Liver (tissue), 9 donors: ENCODE data around the gene UFD1. TPM values are rescaled to one million over a fixed set of nuclear protein-coding genes. Genes with fewer than 3 reads are reported as not detected.
A peak's percentile ranks its signal among the peaks of the same experiment; 100 is the strongest.

ENCODE experiments used
- DNase-seq: peaks from one replicate; pipeline ENCODE4 v3.0.0-alpha.2; 2017; ENCODE audit warnings: low spot score
- H3K27ac ChIP-seq, 2 donors: one replicate each; pipeline ENCODE4 v1.7.0; 2013; ENCODE audit warnings: inconsistent platforms in 2 of 2, low read length in 2 of 2, control low read depth in 1 of 2, low read depth in 1 of 2, mild to moderate bottlenecking in 1 of 2
- H3K27me3 ChIP-seq, 4 donors: one replicate each; pipeline versions ENCODE4 v1.6.1 to v1.7.0; 2013; ENCODE audit warnings: low read length in 3 of 4, inconsistent platforms in 1 of 4, mild to moderate bottlenecking in 1 of 4, moderate library complexity in 1 of 4; ENCODE audit not compliant: control insufficient read depth in 4 of 4, insufficient read depth in 4 of 4
- H3K36me3 ChIP-seq, 4 donors: one replicate each; pipeline versions ENCODE4 v1.6.1 to v1.7.0; 2013; ENCODE audit warnings: low read length in 3 of 4, mild to moderate bottlenecking in 3 of 4, low read depth in 1 of 4, moderate library complexity in 1 of 4; ENCODE audit not compliant: control insufficient read depth in 4 of 4, insufficient read depth in 3 of 4
- H3K4me1 ChIP-seq, 4 donors: one replicate each; pipeline versions ENCODE4 v1.6.1 to v1.7.0; 2013; ENCODE audit warnings: low read length in 3 of 4, mild to moderate bottlenecking in 3 of 4, moderate library complexity in 1 of 4; ENCODE audit not compliant: control insufficient read depth in 4 of 4, insufficient read depth in 4 of 4
- H3K4me3 ChIP-seq, 3 donors: one replicate each; pipeline versions ENCODE4 v1.6.1 to v1.7.0; 2013; ENCODE audit warnings: low read length in 3 of 3, control low read depth in 1 of 3, low read depth in 1 of 3, mild to moderate bottlenecking in 1 of 3
- H3K9ac ChIP-seq, 2 donors: one replicate each; pipeline ENCODE4 v1.7.0; 2013; ENCODE audit warnings: low read length in 2 of 2, mild to moderate bottlenecking in 2 of 2, moderate library complexity in 2 of 2, control low read depth in 1 of 2, low read depth in 1 of 2
- H3K9me3 ChIP-seq, 4 donors: one replicate each; pipeline versions ENCODE4 v1.6.1 to v1.7.0; 2013; ENCODE audit warnings: low read length in 3 of 4; ENCODE audit not compliant: control insufficient read depth in 4 of 4
- GABPA ChIP-seq, 2 donors: IDR thresholded peaks in 1 of 2; conservative IDR thresholded peaks in 1 of 2; 2 replicates each; pipeline ENCODE4 v1.6.1; 2016; ENCODE audit warnings: antibody characterized with exemption in 2 of 2, mild to moderate bottlenecking in 1 of 2, moderate library complexity in 1 of 2
- JUND ChIP-seq, 2 donors: IDR thresholded peaks; 2 replicates each; pipeline ENCODE4 v1.6.1; 2016; ENCODE audit warnings: antibody characterized with exemption in 2 of 2
- RAD21 ChIP-seq, 2 donors: IDR thresholded peaks; 2 replicates each; pipeline ENCODE4 v1.6.1; 2016; ENCODE audit warnings: antibody characterized with exemption in 2 of 2, mild to moderate bottlenecking in 2 of 2
- REST ChIP-seq: IDR thresholded peaks from 2 replicates; pipeline ENCODE4 v1.6.1; 2016; ENCODE audit warnings: antibody characterized with exemption, mild to moderate bottlenecking
- SP1 ChIP-seq: IDR thresholded peaks from 2 replicates; pipeline ENCODE4 v1.6.1; 2018; ENCODE audit warnings: antibody characterized with exemption, mild to moderate bottlenecking
- YY1 ChIP-seq: IDR thresholded peaks from 2 replicates; pipeline ENCODE4 v1.6.1; 2016; ENCODE audit warnings: antibody characterized with exemption, mild to moderate bottlenecking
- ZBTB33 ChIP-seq: IDR thresholded peaks from 2 replicates; pipeline ENCODE4 v1.6.1; 2016; ENCODE audit warnings: antibody characterized with exemption
- WGBS: extraction: QIAGEN DNeasy Blood & Tissue Kit; methylation state at CpG from one replicate; pipeline ENCODE4 v1.1.7; 2013; 5-methylcytosine and 5-hydroxymethylcytosine counted together
- polyA plus RNA-seq, 2 donors: library from polyadenylated mRNA; stranded (reverse) in 1 of 2; unstranded in 1 of 2; fragments of 200-250 nt in 1 of 2; fragments of >200 nt in 1 of 2; fragmentation: Nextera tagmentation in 1 of 2; extraction: Ambion mirVana in 1 of 2; gene quantifications; one replicate each; pipeline versions ENCODE4 v1.2.1 to v1.2.3, GENCODE V29; 2013 to 2015
- total RNA-seq, 2 donors: library from RNA; depleted of rRNA; stranded (reverse); fragments of >200 nt; gene quantifications; one replicate each; pipeline ENCODE4 v1.2.3, GENCODE V29; 2014
- TF ChIP-seq, protein P1 (sequence below): IDR thresholded peaks from 2 replicates; pipeline ENCODE4 v1.6.1; 2016; ENCODE audit warnings: antibody characterized with exemption
- TF ChIP-seq, protein P2 (sequence below): IDR thresholded peaks from 2 replicates; pipeline ENCODE4 v1.6.1; 2016; ENCODE audit warnings: antibody characterized with exemption
- donor health status: healthy.
- donor health status: healthy.
- donor health status: healthy.
- donor health status: healthy.
- donor health status: healthy.

UFD1 gene
- total and polyA plus RNA-seq, 4 donors: 28.2 to 64.2 (median 54.6) TPM

- no peaks in the 10 kb centered on the region for H3K27me3 ChIP-seq
- under 1% methylated on average over 31 of the region's 31 CpGs for WGBS
- peak overlapping the region; percentile 89 to 92 for H3K9ac ChIP-seq
- H3K9me3 ChIP-seq: no peaks in the 10 kb centered on the region
- H3K4me3 ChIP-seq: peak overlapping the region; percentile 89 to 98 (median 98)
- TF ChIP-seq, protein P1, sequence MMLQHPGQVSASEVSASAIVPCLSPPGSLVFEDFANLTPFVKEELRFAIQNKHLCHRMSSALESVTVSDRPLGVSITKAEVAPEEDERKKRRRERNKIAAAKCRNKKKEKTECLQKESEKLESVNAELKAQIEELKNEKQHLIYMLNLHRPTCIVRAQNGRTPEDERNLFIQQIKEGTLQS: no peak
- TF ChIP-seq SP1 (no peak), YY1 (no peak), REST (no peak), JUND (IDR thresholded peaks at IDR 0.05) (no peak), ZBTB33 (no peak), GABPA (IDR thresholded peaks at IDR 0.05 in 1 of 2, conservative IDR thresholded peaks at IDR 0.05 in 1 of 2) (no peak)
- TF ChIP-seq, protein P2, sequence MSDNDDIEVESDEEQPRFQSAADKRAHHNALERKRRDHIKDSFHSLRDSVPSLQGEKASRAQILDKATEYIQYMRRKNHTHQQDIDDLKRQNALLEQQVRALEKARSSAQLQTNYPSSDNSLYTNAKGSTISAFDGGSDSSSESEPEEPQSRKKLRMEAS: no peak
- peaks cover 4 to 15% (median 10%) of the 10 kb centered on the region in 4 donors for H3K36me3 ChIP-seq
- H3K27ac ChIP-seq: peak overlapping the region; percentile 96 to 100
- peak; percentile 39 for DNase-seq
- peaks cover 3 to 21% (median 17%) of the 10 kb centered on the region in 4 donors for H3K4me1 ChIP-seq
Observed at GRCh38 chr22:19478045-19478900, 720 bp downstream of the UFD1 start.

DNA sequence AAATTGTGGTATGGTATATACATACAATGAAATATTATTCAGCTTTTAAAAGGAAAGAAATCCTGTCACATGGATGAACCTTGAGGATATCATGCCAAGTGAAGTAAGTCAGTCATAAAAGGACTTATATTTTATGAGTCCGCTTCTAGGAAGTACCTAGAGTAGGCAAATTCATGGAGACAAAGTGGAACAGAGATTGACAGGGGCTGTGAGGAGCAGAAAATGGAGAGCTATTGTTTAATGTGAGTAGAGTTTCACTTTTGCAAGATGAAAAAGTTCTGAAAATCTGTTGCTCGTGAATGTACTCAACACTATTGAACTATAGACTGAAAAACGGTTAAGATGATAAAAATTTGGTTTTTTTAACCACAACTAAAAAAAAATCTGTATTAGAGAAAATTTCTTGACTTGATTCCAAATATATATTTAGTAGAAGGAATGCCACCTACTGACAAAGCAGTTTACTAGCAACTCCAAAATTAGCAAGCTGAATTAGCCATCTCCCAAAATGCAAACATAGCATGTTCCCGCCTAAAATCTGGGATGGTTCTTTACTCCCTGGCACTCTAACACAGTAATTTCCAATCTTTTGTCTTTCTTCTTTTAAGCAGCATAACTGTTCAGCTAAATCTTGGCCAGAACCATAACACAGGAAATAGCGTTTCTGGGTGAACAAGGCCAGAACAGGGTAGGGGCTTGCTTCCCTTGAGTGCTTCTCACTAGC lies 1.5 kb downstream of the UFD1 start:
- Histone ChIP-seq H3K4me1 (peaks cover 3 to 21% (median 17%) of the 10 kb centered on the region in 4 donors), H3K27ac (peak overlapping the region in 1 of 2 donors; percentile 100), H3K27me3 (no peaks in the 10 kb centered on the region), H3K36me3 (peaks cover 6 to 23% (median 13%) of the 10 kb centered on the region in 4 donors), H3K4me3 (peak overlapping the region; percentile 89 to 98 (median 98)), H3K9ac (peak overlapping the region; percentile 89 to 92), H3K9me3 (no peaks in the 10 kb centered on the region)
- 19% methylated on average over 5 of the region's 5 CpGs for WGBS
- no peak for DNase-seq
- TF ChIP-seq SP1 (no peak), RAD21 (IDR thresholded peaks at IDR 0.05) (peak; percentile 40 to 54)
